SK-N-SH (cell line): Measurements from ENCODE around the gene SPATA25. TPM values are rescaled to one million over a fixed set of nuclear protein-coding genes. Genes with fewer than 3 reads are reported as not detected.

Experiments used
- CTCF ChIA-PET: fragments of 300-600, 350-600 bp; formaldehyde crosslinking; extraction: SDS; loops from one replicate; lab custom pipeline; 2021; lab: Yijun Ruan, JAX
- POLR2A ChIA-PET: fragments of 350-600 bp; sonication (Branson Sonifier 250); formaldehyde crosslinking; extraction: SDS; loops from one replicate; lab custom pipeline; 2020; ENCODE audit warnings: antibody characterized with exemption, inconsistent platforms; lab: Yijun Ruan, JAX
- DNase-seq: peaks from one replicate; pipeline ENCODE4 v3.0.0; 2012
- H2AFZ ChIP-seq: fragments of 200-600 bp; sonication (generic); 2 replicates; pipeline ENCODE4 v1.8.1; 2016; ENCODE audit warnings: antibody characterized with exemption, mild to moderate bottlenecking, low read depth
- H3F3A ChIP-seq: fragments of 200-600 bp; sonication (generic); replicated peaks from 2 replicates; pipeline ENCODE3; 2016; ENCODE audit warnings: antibody characterized with exemption, mild to moderate bottlenecking; ENCODE audit not compliant: insufficient read depth
- H3K27ac ChIP-seq, 2 experiments: fragments of 200-500 bp in 1 of 2; fragments of 200-600 bp in 1 of 2; sonication (Bioruptor generic) in 1 of 2; sonication (generic), shearing (Covaris generic) in 1 of 2; 2 replicates each; pipeline versions ENCODE4 v1.5.1 to v1.6.1; 2014 to 2016; ENCODE audit warnings: low read depth in 2 of 2, inconsistent platforms in 1 of 2, low read length in 1 of 2, mild to moderate bottlenecking in 1 of 2, mixed read lengths in 1 of 2
- H3K27me3 ChIP-seq: fragments of 200-600 bp; sonication (generic), shearing (Covaris generic); 2 replicates; pipeline ENCODE4 v1.6.1; 2016; ENCODE audit warnings: mixed run types; ENCODE audit not compliant: insufficient read depth
- H3K36me3 ChIP-seq, 2 experiments: fragments of 200-500 bp in 1 of 2; fragments of 200-600 bp in 1 of 2; sonication (Bioruptor generic) in 1 of 2; sonication (generic) in 1 of 2; replicated peaks in 1 of 2; 2 replicates each; pipeline versions ENCODE3 to v1.5.1; 2014 to 2016; ENCODE audit warnings: low read length in 1 of 2, mild to moderate bottlenecking in 1 of 2; ENCODE audit not compliant: insufficient read depth in 2 of 2, control insufficient read depth in 1 of 2
- H3K4me1 ChIP-seq, 2 experiments: fragments of 200-500 bp in 1 of 2; fragments of 200-600 bp in 1 of 2; sonication (Bioruptor generic) in 1 of 2; sonication (generic), shearing (Covaris generic) in 1 of 2; 2 replicates each; pipeline versions ENCODE4 v1.5.1 to v1.6.1; 2014 to 2016; ENCODE audit warnings: low read depth in 1 of 2, low read length in 1 of 2, mixed run types in 1 of 2; ENCODE audit not compliant: insufficient read depth in 2 of 2, control insufficient read depth in 1 of 2
- H3K4me2 ChIP-seq: fragments of 200-600 bp; sonication (generic), shearing (Covaris generic); 2 replicates; pipeline ENCODE4 v1.6.1; 2017; ENCODE audit warnings: mixed run types
- H3K4me3 ChIP-seq, 2 experiments: fragments of 200-500 bp in 1 of 2; fragments of 200-600 bp in 1 of 2; sonication (Bioruptor generic) in 1 of 2; sonication (generic), shearing (Covaris generic) in 1 of 2; 2 replicates each; pipeline versions ENCODE4 v1.5.1 to v1.8.1; 2014 to 2016; ENCODE audit warnings: low read depth in 2 of 2, inconsistent platforms in 1 of 2, low read length in 1 of 2, mild to moderate bottlenecking in 1 of 2, mixed read lengths in 1 of 2, moderate library complexity in 1 of 2
- H3K79me2 ChIP-seq: fragments of 200-600 bp; sonication (generic); 2 replicates; pipeline ENCODE4 v1.8.1; 2017; ENCODE audit warnings: mild to moderate bottlenecking; ENCODE audit not compliant: insufficient read depth
- H3K9ac ChIP-seq: fragments of 200-600 bp; sonication (generic); 2 replicates; pipeline ENCODE4 v1.6.1; 2017; ENCODE audit warnings: mixed run types
- H3K9me2 ChIP-seq: fragments of 200-600 bp; sonication (generic); 2 replicates; pipeline ENCODE4 v1.6.1; 2017; ENCODE audit warnings: mixed run types
- H3K9me3 ChIP-seq: fragments of 200-600 bp; sonication (generic); 2 replicates; pipeline ENCODE4 v1.6.1; 2017; ENCODE audit warnings: mixed run types, mild to moderate bottlenecking, moderate library complexity
- H4K20me1 ChIP-seq: fragments of 200-600 bp; sonication (generic); 2 replicates; pipeline ENCODE4 v1.6.1; 2017; ENCODE audit warnings: mild to moderate bottlenecking, mixed run types; ENCODE audit not compliant: insufficient read depth
- CTCF ChIP-seq: fragments of 200-600 bp; sonication (generic); IDR thresholded peaks from 2 replicates; pipeline ENCODE4 v1.6.1; 2017; ENCODE audit warnings: antibody characterized with exemption, mild to moderate bottlenecking, moderate library complexity
- ELF1 ChIP-seq: IDR thresholded peaks from 2 replicates; pipeline ENCODE4 v1.4.0; 2012
- EP300 ChIP-seq, 2 experiments: IDR thresholded peaks; 2 replicates each; pipeline versions ENCODE4 v1.4.0 to v1.6.1; 2012; ENCODE audit warnings: borderline replicate concordance in 1 of 2, low read depth in 1 of 2, low read length in 1 of 2
- EZH2phosphoT487 ChIP-seq: fragments of 200-600 bp; sonication (generic); IDR thresholded peaks from 2 replicates; pipeline ENCODE4 v1.6.1; 2017; ENCODE audit warnings: low read depth, mixed run types, mild to moderate bottlenecking, antibody characterized with exemption, moderate library complexity, borderline replicate concordance
- FOXJ3 ChIP-seq: sonication (generic); formaldehyde crosslinking; IDR thresholded peaks from 2 replicates; pipeline ENCODE4 v1.5.1; 2020; ENCODE audit warnings: mild to moderate bottlenecking, missing genetic modification reagents
- FOXM1 ChIP-seq: IDR thresholded peaks from 2 replicates; pipeline ENCODE4 v1.4.0; 2012; ENCODE audit warnings: low read depth, mild to moderate bottlenecking
- GATA2 ChIP-seq: sonication (generic); formaldehyde crosslinking; IDR thresholded peaks from 2 replicates; pipeline ENCODE4 v1.5.0; 2020; ENCODE audit warnings: mild to moderate bottlenecking, missing genetic modification reagents
- IRF3 ChIP-seq: fragments of 150-350 bp; IDR thresholded peaks from 2 replicates; pipeline ENCODE4 v1.6.1; 2016; ENCODE audit warnings: mild to moderate bottlenecking, low read depth, low read length
- JUND ChIP-seq: IDR thresholded peaks from 2 replicates; pipeline ENCODE4 v1.4.0; 2012
- MAX ChIP-seq: IDR thresholded peaks from 2 replicates; pipeline ENCODE4 v1.4.0; 2012; ENCODE audit warnings: low read depth
- MEF2A ChIP-seq: IDR thresholded peaks from 2 replicates; pipeline ENCODE4 v1.4.0; 2012; ENCODE audit warnings: low read depth, borderline replicate concordance
- MXI1 ChIP-seq: IDR thresholded peaks from 2 replicates; pipeline ENCODE4 v1.6.1; 2012; ENCODE audit warnings: mild to moderate bottlenecking, low read depth, low read length, improper control_type of control experiment
- NFIC ChIP-seq: IDR thresholded peaks from 2 replicates; pipeline ENCODE4 v1.4.0; 2012; ENCODE audit warnings: borderline replicate concordance
- POLR2AphosphoS5 ChIP-seq: IDR thresholded peaks from 2 replicates; pipeline ENCODE4 v1.6.1; 2012; ENCODE audit warnings: low read depth, low read length
- TCF12 ChIP-seq: IDR thresholded peaks from 2 replicates; pipeline ENCODE4 v1.4.0; 2012
- TEAD4 ChIP-seq: IDR thresholded peaks from 2 replicates; pipeline ENCODE4 v1.4.0; 2012; ENCODE audit warnings: mild to moderate bottlenecking, borderline replicate concordance; ENCODE audit not compliant: insufficient read depth
- WGBS: methylation state at CpG from one replicate; pipeline ENCODE4 v1.1.6; 2017; ENCODE audit warnings: low lambda C conversion rate; 5-methylcytosine and 5-hydroxymethylcytosine counted together
- polyA plus RNA-seq, 3 experiments: library from polyadenylated mRNA; depleted of rRNA; stranded (reverse); fragments of >200 nt; gene quantifications; 2 replicates each; pipeline ENCODE4 v1.2.3, GENCODE V29; 2012
- TF ChIP-seq, protein P1 (sequence below): fragments of 150-350 bp; IDR thresholded peaks from 2 replicates; pipeline ENCODE4 v1.6.1; 2017; ENCODE audit warnings: antibody characterized with exemption, low read length, low read depth, borderline replicate concordance
- TF ChIP-seq, protein P2 (sequence below): IDR thresholded peaks from 2 replicates; pipeline ENCODE4; 2012
- TF ChIP-seq, protein P3 (sequence below): IDR thresholded peaks from 2 replicates; pipeline ENCODE4 v1.4.0; 2012; ENCODE audit warnings: low read depth, borderline replicate concordance

Gene SPATA25
- polyA plus RNA-seq, 1 of the 3 experiments (the other 2 are of a cell fraction): 1.3 TPM

DNA sequence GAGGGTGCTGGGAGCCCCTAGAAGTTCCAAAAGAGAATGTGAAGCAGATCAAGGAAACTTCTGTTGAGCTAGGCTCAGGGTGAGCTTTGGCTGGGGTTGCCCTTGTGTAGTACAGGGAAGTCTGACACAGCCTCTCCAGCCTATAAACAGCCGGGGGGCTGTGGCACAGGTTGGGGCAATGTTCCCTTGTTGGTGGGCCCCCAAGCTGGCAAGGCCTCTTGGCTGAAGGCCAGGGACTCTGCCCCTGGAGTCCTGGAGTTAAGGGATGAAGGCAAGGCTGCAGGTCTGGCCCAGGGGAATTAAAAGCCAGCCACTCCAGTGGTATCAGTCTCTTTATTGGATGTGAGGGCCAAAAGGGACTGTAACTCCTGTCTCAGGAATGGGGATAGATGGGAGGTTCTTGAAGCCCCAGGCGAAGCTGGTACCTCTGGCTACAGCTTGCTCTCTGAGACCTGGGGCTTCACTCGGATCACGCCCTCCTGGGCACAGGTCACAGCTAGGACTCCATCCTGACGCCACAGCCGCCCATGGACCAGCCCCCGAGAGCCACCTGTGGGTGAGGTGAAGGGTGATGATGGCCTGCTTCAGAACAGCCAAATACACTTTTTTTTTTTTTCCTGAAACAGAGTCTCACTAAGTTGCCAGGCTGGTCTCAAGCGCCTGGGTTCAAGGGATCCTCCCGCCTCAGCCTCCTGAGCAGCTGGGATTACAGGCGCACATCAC lies 45.9 kb downstream of the SPATA25 start:
- H3K9me2 ChIP-seq: no peaks in the 10 kb centered on the region
- H3K9me3 ChIP-seq: no peaks in the 10 kb centered on the region
- TF ChIP-seq MEF2A (no peak), ELF1 (no peak), CTCF (no peak), EP300 (IDR thresholded peaks at IDR 0.05; ENCODE audit: borderline replicate concordance in 1 of 2, low read depth in 1 of 2, low read length in 1 of 2) (no peak), FOXJ3 (no peak), EZH2phosphoT487 (no peak), POLR2AphosphoS5 (no peak), MAX (no peak), GATA2 (no peak), MXI1 (no peak), IRF3 (no peak), TEAD4 (no peak), FOXM1 (no peak), NFIC (no peak), TCF12 (no peak), JUND (no peak)
- TF ChIP-seq, protein P1, sequence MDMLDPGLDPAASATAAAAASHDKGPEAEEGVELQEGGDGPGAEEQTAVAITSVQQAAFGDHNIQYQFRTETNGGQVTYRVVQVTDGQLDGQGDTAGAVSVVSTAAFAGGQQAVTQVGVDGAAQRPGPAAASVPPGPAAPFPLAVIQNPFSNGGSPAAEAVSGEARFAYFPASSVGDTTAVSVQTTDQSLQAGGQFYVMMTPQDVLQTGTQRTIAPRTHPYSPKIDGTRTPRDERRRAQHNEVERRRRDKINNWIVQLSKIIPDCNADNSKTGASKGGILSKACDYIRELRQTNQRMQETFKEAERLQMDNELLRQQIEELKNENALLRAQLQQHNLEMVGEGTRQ: no peak
- TF ChIP-seq, protein P2, sequence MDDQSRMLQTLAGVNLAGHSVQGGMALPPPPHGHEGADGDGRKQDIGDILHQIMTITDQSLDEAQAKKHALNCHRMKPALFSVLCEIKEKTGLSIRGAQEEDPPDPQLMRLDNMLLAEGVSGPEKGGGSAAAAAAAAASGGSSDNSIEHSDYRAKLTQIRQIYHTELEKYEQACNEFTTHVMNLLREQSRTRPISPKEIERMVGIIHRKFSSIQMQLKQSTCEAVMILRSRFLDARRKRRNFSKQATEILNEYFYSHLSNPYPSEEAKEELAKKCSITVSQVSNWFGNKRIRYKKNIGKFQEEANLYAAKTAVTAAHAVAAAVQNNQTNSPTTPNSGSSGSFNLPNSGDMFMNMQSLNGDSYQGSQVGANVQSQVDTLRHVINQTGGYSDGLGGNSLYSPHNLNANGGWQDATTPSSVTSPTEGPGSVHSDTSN: no peak
- TF ChIP-seq, protein P3, sequence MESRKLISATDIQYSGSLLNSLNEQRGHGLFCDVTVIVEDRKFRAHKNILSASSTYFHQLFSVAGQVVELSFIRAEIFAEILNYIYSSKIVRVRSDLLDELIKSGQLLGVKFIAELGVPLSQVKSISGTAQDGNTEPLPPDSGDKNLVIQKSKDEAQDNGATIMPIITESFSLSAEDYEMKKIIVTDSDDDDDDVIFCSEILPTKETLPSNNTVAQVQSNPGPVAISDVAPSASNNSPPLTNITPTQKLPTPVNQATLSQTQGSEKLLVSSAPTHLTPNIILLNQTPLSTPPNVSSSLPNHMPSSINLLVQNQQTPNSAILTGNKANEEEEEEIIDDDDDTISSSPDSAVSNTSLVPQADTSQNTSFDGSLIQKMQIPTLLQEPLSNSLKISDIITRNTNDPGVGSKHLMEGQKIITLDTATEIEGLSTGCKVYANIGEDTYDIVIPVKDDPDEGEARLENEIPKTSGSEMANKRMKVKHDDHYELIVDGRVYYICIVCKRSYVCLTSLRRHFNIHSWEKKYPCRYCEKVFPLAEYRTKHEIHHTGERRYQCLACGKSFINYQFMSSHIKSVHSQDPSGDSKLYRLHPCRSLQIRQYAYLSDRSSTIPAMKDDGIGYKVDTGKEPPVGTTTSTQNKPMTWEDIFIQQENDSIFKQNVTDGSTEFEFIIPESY: no peak
- H3K36me3 ChIP-seq: peaks cover 32 to 50% of the 10 kb centered on the region in 2 experiments
- no peaks in the 10 kb centered on the region for H3K27me3 ChIP-seq
- DNase-seq: no peak
- H3K79me2 ChIP-seq: peaks cover 5% of the 10 kb centered on the region
- H3K4me1 ChIP-seq: peaks cover 0 to 4% of the 10 kb centered on the region in 2 experiments; a peak in 2 of 4 replicates
- 98% methylated on average over 6 of the region's 10 CpGs for WGBS
- H4K20me1 ChIP-seq: no peaks in the 10 kb centered on the region
- CTCF ChIA-PET: interaction anchor here (0.6 to 1.9 kb wide), 4 partner anchors 10 to 798 kb away, joined by 3 to 6 read pairs (median 4); no protein-coding TSS in a partner anchor
- no peak overlapping the region for H3K4me2 ChIP-seq
- H2AFZ ChIP-seq: no peak overlapping the region
- no peak overlapping the region for H3K4me3 ChIP-seq
- H3F3A ChIP-seq: no peaks in the 10 kb centered on the region
- no peak overlapping the region for H3K27ac ChIP-seq
- no peak overlapping the region for H3K9ac ChIP-seq
- POLR2A ChIA-PET: no interaction called here
